B cell (primary cell): ENCODE measurements around the gene CLEC19A.

Source experiments
- EZH2 ChIP-seq: IDR thresholded peaks from 2 replicates; pipeline ENCODE4 v1.6.1; 2012; ENCODE audit warnings: borderline replicate concordance, low read depth, mild to moderate bottlenecking, moderate library complexity, low read length; ENCODE audit not compliant: insufficient read depth, poor library complexity, severe bottlenecking
- TF ChIP-seq, protein P1 (sequence below): fragments of 200-600 bp; IDR thresholded peaks from one replicate; pipeline ENCODE4 v1.8.0; 2022; ENCODE audit warnings: antibody characterized with exemption, mild to moderate bottlenecking

DNA sequence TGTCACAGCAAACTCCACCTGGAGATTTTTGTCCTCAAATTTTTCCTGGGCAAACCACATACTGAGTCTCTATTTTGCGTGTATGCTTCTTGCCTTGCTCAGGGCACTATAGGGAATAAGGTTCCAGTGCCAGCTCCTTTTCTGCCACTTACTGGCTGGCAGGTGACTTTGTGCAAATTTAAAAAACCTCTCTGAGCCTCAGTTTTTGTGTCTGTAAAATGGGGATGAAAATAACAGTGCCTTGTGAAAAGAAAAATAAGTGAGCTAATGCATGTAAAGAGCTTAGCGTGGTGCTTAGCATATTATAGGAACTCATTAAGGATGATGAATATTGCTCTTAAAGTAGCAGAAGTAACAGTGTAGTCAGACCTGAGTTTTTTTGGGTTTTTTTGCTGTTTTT lies 19.9 kb downstream of the CLEC19A start:
- TF ChIP-seq, protein P1, sequence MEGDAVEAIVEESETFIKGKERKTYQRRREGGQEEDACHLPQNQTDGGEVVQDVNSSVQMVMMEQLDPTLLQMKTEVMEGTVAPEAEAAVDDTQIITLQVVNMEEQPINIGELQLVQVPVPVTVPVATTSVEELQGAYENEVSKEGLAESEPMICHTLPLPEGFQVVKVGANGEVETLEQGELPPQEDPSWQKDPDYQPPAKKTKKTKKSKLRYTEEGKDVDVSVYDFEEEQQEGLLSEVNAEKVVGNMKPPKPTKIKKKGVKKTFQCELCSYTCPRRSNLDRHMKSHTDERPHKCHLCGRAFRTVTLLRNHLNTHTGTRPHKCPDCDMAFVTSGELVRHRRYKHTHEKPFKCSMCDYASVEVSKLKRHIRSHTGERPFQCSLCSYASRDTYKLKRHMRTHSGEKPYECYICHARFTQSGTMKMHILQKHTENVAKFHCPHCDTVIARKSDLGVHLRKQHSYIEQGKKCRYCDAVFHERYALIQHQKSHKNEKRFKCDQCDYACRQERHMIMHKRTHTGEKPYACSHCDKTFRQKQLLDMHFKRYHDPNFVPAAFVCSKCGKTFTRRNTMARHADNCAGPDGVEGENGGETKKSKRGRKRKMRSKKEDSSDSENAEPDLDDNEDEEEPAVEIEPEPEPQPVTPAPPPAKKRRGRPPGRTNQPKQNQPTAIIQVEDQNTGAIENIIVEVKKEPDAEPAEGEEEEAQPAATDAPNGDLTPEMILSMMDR, result no peak
- TF ChIP-seq EZH2, result no peak
